Left cardiac atrium (tissue), 4 donors: ENCODE results near the gene C4orf51. TPM values are rescaled to one million over a fixed set of nuclear protein-coding genes. Genes with fewer than 3 reads are reported as not detected.
"Not testable (repeated sequence)": the region's sequence is repeated elsewhere in the genome, so short reads cannot be mapped to it uniquely, and the experiment has no call there.

Experiments used
- ATAC-seq, 2 donors: fragments of 200-7000 bp; cut with Tn5 transposase; one replicate each; pipeline ENCODE4 v1.9.1; 2020; ENCODE audit warnings: mild to moderate bottlenecking in 2 of 2, moderate library complexity in 2 of 2
- DNase-seq: peaks from one replicate; pipeline ENCODE4 v3.0.0-alpha.2; 2020
- intact Hi-C, 2 donors: fragments of 100-400 bp; cut with DNase I; formaldehyde crosslinking; loops; one replicate each; pipeline versions ENCODE4 v1.14.1 to v1.15.1; 2022 to 2023
- long read RNA-seq: library from polyadenylated mRNA; unstranded; transcript quantifications from one replicate; pipeline ENCODE4 v2.0.0, GENCODE V29; 2021
- total RNA-seq, 2 donors: library from RNA; stranded (reverse); fragmentation: NEBNext Ultra II Directional; extraction: Animal tissue kit (Norgen Biotek cat#: 25700); gene quantifications; one replicate each; pipeline ENCODE4 v1.2.1, GENCODE V29; 2021
- donor health status: DM: no; HTN: yes; CAD: no.
- donor health status: DM: no; HTN: yes; CAD: no; lungs with severe emphysema.
- donor health status: DM: yes; HTN: yes; CAD: no.
- donor health status: Dilated cardiomyopathy.

Gene C4orf51
- total RNA-seq = not detected
- long read RNA-seq = 0 reads

GRCh38 chr4:145679991-145680455, at the start of gene C4orf51:
Gene C4orf51 (plus strand): TSS chr4:145680146. CDS start chr4:145680204, 58 bp downstream.
- ATAC-seq = peak; percentile 81 to 90
- intact Hi-C loops = loop anchor here in 1 of 2 donors (5.0 kb wide), 1 partner anchor 37 kb away; no protein-coding TSS in a partner anchor
- DNase-seq = no peak

- intact Hi-C loops = no loop called here
- DNase-seq (no peak), ATAC-seq (no peak)
These were observed 44.8 kb upstream of the C4orf51 start for GRCh38 chr4:145635117-145635516.

GRCh38 chr4:145635630-145636029, 44.3 kb upstream of the C4orf51 start:
- DNase-seq (no peak), ATAC-seq (no peak)
- intact Hi-C loops = no loop called here

- DNase-seq (no peak), ATAC-seq (no peak)
- intact Hi-C loops = no loop called here
These were observed 40.7 kb upstream of the C4orf51 start for GRCh38 chr4:145639186-145639698.

- ATAC-seq = peak; percentile 82 to 90
- intact Hi-C loops, DNase-seq: not testable (repeated sequence)
These were observed 39.7 kb upstream of the C4orf51 start for GRCh38 chr4:145640236-145640635.

GRCh38 chr4:145643295-145643694, 36.7 kb upstream of the C4orf51 start:
- DNase-seq = no peak
- intact Hi-C loops = no loop called here
- ATAC-seq = no peak

GRCh38 chr4:145644699-145645098, 35.2 kb upstream of the C4orf51 start:
- DNase-seq = no peak
- intact Hi-C loops = no loop called here
- no peak for ATAC-seq

GRCh38 chr4:145656156-145656555, 23.8 kb upstream of the C4orf51 start:
- intact Hi-C loops = no loop called here
- no peak for ATAC-seq
- no peak for DNase-seq

GRCh38 chr4:145660064-145660463, 19.9 kb upstream of the C4orf51 start:
- DNase-seq (no peak), ATAC-seq (no peak)
- intact Hi-C loops = no loop called here

GRCh38 chr4:145663194-145663593, 16.8 kb upstream of the C4orf51 start:
- DNase-seq = no peak
- intact Hi-C loops = no loop called here
- ATAC-seq = peak; percentile 54 to 97

- DNase-seq (no peak), ATAC-seq (no peak)
- intact Hi-C loops = no loop called here
These were observed 14.2 kb upstream of the C4orf51 start for GRCh38 chr4:145665773-145666172.

- no peak for DNase-seq
- intact Hi-C loops = no loop called here
- ATAC-seq = no peak
These were observed 9.5 kb upstream of the C4orf51 start for GRCh38 chr4:145670422-145670821.

GRCh38 chr4:145679520-145679919, 426 bp upstream of the C4orf51 start:
- DNase-seq (peak; percentile 37), ATAC-seq (peak; percentile 92 to 98)
- intact Hi-C loops = no loop called here

- ATAC-seq (no peak), DNase-seq (no peak)
- intact Hi-C loops = loop anchor here in 1 of 2 donors (5.0 kb wide), 1 partner anchor 36 kb away; no protein-coding TSS in a partner anchor
These were observed 956 bp downstream of the C4orf51 start for GRCh38 chr4:145680902-145681301.

GRCh38 chr4:145681518-145681917, 1.6 kb downstream of the C4orf51 start:
- peak in 1 of 2 donors; percentile 43 for ATAC-seq
- no peak for DNase-seq
- intact Hi-C loops = loop anchor here in 1 of 2 donors (5.0 kb wide), 1 partner anchor 36 kb away; no protein-coding TSS in a partner anchor

- DNase-seq (no peak), ATAC-seq (no peak)
- intact Hi-C loops = loop anchor here in 1 of 2 donors (5.0 kb wide), 1 partner anchor 35 kb away; no protein-coding TSS in a partner anchor
These were observed 2.0 kb downstream of the C4orf51 start for GRCh38 chr4:145681956-145682355.

- no peak for DNase-seq
- intact Hi-C loops = no loop called here
- no peak for ATAC-seq
These were observed 7.0 kb downstream of the C4orf51 start for GRCh38 chr4:145686991-145687390.

GRCh38 chr4:145690610-145691009, 10.7 kb downstream of the C4orf51 start:
- ATAC-seq = no peak
- DNase-seq = no peak
- intact Hi-C loops = no loop called here

- intact Hi-C loops, ATAC-seq: not testable (repeated sequence)
These were observed 11.5 kb downstream of the C4orf51 start for GRCh38 chr4:145691416-145691815.

GRCh38 chr4:145694929-145695328, 15.0 kb downstream of the C4orf51 start:
- intact Hi-C loops = no loop called here
- no peak for ATAC-seq
- no peak for DNase-seq

More at GRCh38 chr4:145691416-145691815, 11.5 kb downstream of the C4orf51 start:
- DNase-seq = not testable (repeated sequence)

GRCh38 chr4:145697332-145697731, 17.4 kb downstream of the C4orf51 start:
- no peak for ATAC-seq
- DNase-seq = no peak
- intact Hi-C loops = no loop called here
